Measurements from ENCODE around the gene COL23A1.

COL23A1 gene

DNA sequence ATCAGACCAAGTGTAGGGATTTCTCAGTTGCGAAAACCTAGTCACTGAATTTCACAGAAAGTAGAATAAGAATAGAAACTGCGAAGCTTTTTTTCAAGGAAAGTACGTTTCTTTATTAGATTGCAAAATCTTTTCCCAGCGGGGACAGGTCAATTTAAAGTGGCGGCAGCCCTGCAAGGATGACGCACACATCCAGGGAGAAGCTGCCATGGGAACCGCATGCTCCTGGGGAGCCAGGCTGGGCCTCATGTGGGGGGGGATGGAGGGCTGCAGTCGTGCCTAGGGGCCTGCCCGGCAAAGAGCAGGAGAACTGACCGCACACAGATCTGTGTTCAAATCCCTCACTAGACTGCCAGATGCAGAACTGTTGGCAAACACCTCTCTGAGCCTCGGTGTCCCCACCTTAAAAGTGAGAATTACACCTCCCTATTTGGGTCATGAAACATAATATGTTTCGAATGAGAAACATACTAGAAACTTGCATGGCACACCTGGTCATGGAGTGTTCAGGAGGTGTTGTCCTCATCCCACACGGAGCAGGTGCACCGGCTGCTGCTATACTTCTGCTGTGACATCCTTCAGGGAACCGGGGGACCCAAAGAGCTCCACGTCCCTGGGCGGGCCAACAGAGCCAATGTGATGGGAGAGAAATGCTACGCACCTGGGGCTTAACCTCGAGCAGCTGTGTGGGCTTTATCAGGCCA, 229.8 kb downstream of the COL23A1 start:
- Histone ChIP-seq H3K27ac (replicated peaks; ENCODE audit: low read length) (no peak overlapping the region), H3K23ac (ENCODE audit: low read depth, low read length, poor library complexity) (no peak overlapping the region), H3K9me3 (replicated peaks in 1 of 2; ENCODE audit: control insufficient read depth in 2 of 2, insufficient read depth in 1 of 2, low read depth in 1 of 2, low read length in 2 of 2) (no peaks in the 10 kb centered on the region), H3K27me3 (ENCODE audit: control insufficient read depth in 3 of 3, insufficient read depth in 3 of 3, low read depth in 1 of 3, low read length in 3 of 3) (peaks cover 0 to 3% (median 0%) of the 10 kb centered on the region in 3 experiments), H2BK15ac (ENCODE audit: low read length) (no peak overlapping the region), H3K4me2 (ENCODE audit: insufficient read depth, low read length, poor library complexity, severe bottlenecking) (no peak overlapping the region), H3K4me3 (ENCODE audit: low read length in 2 of 2) (no peak overlapping the region), H3K36me3 (replicated peaks in 1 of 2; ENCODE audit: control insufficient read depth in 2 of 2, insufficient read depth in 2 of 2, low read length in 2 of 2) (no peaks in the 10 kb centered on the region), H3K4ac (ENCODE audit: low read length) (no peak overlapping the region), H3K79me1 (ENCODE audit: low read depth, low read length) (peaks cover 2% of the 10 kb centered on the region), H2AK5ac (ENCODE audit: low read depth, low read length) (no peak overlapping the region), H2AFZ (ENCODE audit: low read length) (no peak overlapping the region), H2BK5ac (ENCODE audit: low read length) (no peak overlapping the region), H2BK120ac (ENCODE audit: low read depth, low read length) (no peak overlapping the region), H3K18ac (ENCODE audit: low read length) (no peak overlapping the region), H4K91ac (ENCODE audit: low read depth, low read length, poor library complexity) (no peak overlapping the region), H2BK12ac (ENCODE audit: low read length) (no peak overlapping the region), H3K14ac (ENCODE audit: low read length) (no peak overlapping the region), H3K4me1 (ENCODE audit: control insufficient read depth in 2 of 2, insufficient read depth in 1 of 2, low read depth in 1 of 2, low read length in 2 of 2) (peaks cover 24 to 42% of the 10 kb centered on the region in 2 donors), H4K8ac (ENCODE audit: low read depth, low read length) (no peak overlapping the region), H3K9ac (ENCODE audit: low read depth, low read length, poor library complexity) (no peak overlapping the region)
- no peak for DNase-seq (ENCODE audit: low spot score)
- WGBS, 2 donors (ENCODE audit: extremely low coverage in 2 of 2, insufficient read length in 2 of 2, insufficient replicate concordance in 1 of 2): no CpG with 5 or more reads among the region's 19 CpGs

DNA sequence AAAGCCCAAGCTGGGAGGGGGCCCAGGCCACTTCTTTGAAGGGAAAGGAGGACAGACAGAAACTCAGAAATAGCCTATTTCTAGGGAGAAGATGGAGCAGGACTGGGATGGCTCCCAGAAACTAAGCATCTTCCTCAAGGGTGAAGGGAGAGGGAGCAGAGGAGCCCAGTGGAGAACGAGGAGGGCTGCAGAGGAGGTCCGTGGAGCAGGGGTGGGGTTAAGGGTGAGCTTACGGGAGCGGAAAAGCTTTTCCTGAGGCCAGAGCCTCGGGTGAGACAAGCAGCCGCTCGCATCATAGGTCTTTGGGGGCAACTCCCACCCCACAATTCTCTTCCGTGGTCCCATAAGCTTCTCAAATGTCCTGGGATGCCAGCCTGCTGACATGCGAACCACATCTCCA, 230.5 kb downstream of the COL23A1 start:
- H2BK15ac ChIP-seq (ENCODE audit: low read length): no peak overlapping the region
- no peaks in the 10 kb centered on the region for H3K9me3 ChIP-seq (replicated peaks in 1 of 2; ENCODE audit: control insufficient read depth in 2 of 2, insufficient read depth in 1 of 2, low read depth in 1 of 2, low read length in 2 of 2)
- no peak overlapping the region for H3K23ac ChIP-seq (ENCODE audit: low read depth, low read length, poor library complexity)
- no peak overlapping the region for H3K4me3 ChIP-seq (ENCODE audit: low read length in 2 of 2)
- DNase-seq (ENCODE audit: low spot score): no peak
- H2BK120ac ChIP-seq (ENCODE audit: low read depth, low read length): no peak overlapping the region
- WGBS, 2 donors (ENCODE audit: extremely low coverage in 2 of 2, insufficient read length in 2 of 2, insufficient replicate concordance in 1 of 2): no CpG with 5 or more reads among the region's 9 CpGs
- no peak overlapping the region for H2AK5ac ChIP-seq (ENCODE audit: low read depth, low read length)
- peaks cover 2% of the 10 kb centered on the region for H3K79me1 ChIP-seq (ENCODE audit: low read depth, low read length)
- no peak overlapping the region for H3K4me2 ChIP-seq (ENCODE audit: insufficient read depth, low read length, poor library complexity, severe bottlenecking)
- H4K8ac ChIP-seq (ENCODE audit: low read depth, low read length): no peak overlapping the region
- H2BK5ac ChIP-seq (ENCODE audit: low read length): no peak overlapping the region
- H3K27ac ChIP-seq (replicated peaks; ENCODE audit: low read length): no peak overlapping the region
- H4K91ac ChIP-seq (ENCODE audit: low read depth, low read length, poor library complexity): no peak overlapping the region
- peaks cover 0 to 3% (median 0%) of the 10 kb centered on the region in 3 experiments for H3K27me3 ChIP-seq (ENCODE audit: control insufficient read depth in 3 of 3, insufficient read depth in 3 of 3, low read depth in 1 of 3, low read length in 3 of 3)
- H3K4me1 ChIP-seq (ENCODE audit: control insufficient read depth in 2 of 2, insufficient read depth in 1 of 2, low read depth in 1 of 2, low read length in 2 of 2): peaks cover 24 to 42% of the 10 kb centered on the region in 2 donors
- no peaks in the 10 kb centered on the region for H3K36me3 ChIP-seq (replicated peaks in 1 of 2; ENCODE audit: control insufficient read depth in 2 of 2, insufficient read depth in 2 of 2, low read length in 2 of 2)
- no peak overlapping the region for H3K4ac ChIP-seq (ENCODE audit: low read length)
- no peak overlapping the region for H3K14ac ChIP-seq (ENCODE audit: low read length)
- H3K9ac ChIP-seq (ENCODE audit: low read depth, low read length, poor library complexity): no peak overlapping the region
- H3K18ac ChIP-seq (ENCODE audit: low read length): peak overlapping the region; percentile 12
- no peak overlapping the region for H2AFZ ChIP-seq (ENCODE audit: low read length)
- no peak overlapping the region for H2BK12ac ChIP-seq (ENCODE audit: low read length)

DNA sequence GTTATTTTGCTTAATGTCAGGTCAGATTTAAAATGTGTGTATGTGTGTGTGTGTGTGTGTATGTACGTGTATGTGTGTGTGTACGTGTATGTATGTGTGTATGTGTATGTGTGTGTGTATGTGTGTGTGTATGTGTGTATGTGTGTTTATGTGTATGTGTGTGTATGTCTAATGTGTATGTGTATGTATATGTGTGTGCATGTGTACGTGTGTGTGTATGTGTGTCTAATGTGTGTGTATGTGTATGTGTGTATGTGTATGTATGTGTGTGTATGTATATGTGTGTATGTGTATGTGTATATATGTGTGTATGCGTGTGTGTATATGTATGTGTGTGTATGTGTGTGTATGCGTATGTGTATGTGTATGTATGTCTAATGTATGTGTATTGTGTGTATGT, 232.5 kb downstream of the COL23A1 start:
- no peak overlapping the region for H3K4me2 ChIP-seq (ENCODE audit: insufficient read depth, low read length, poor library complexity, severe bottlenecking)
- H2BK5ac ChIP-seq (ENCODE audit: low read length): no peak overlapping the region
- H3K27me3 ChIP-seq (ENCODE audit: control insufficient read depth in 3 of 3, insufficient read depth in 3 of 3, low read depth in 1 of 3, low read length in 3 of 3): peaks cover 0 to 3% (median 0%) of the 10 kb centered on the region in 3 experiments
- H3K27ac ChIP-seq (replicated peaks; ENCODE audit: low read length): peak overlapping the region; percentile 61
- peaks cover 2% of the 10 kb centered on the region for H3K79me1 ChIP-seq (ENCODE audit: low read depth, low read length)
- H3K14ac ChIP-seq (ENCODE audit: low read length): no peak overlapping the region
- H3K36me3 ChIP-seq (replicated peaks in 1 of 2; ENCODE audit: control insufficient read depth in 2 of 2, insufficient read depth in 2 of 2, low read length in 2 of 2): no peaks in the 10 kb centered on the region
- no peak overlapping the region for H3K23ac ChIP-seq (ENCODE audit: low read depth, low read length, poor library complexity)
- no peak overlapping the region for H2AFZ ChIP-seq (ENCODE audit: low read length)
- no peak overlapping the region for H3K18ac ChIP-seq (ENCODE audit: low read length)
- H2BK12ac ChIP-seq (ENCODE audit: low read length): no peak overlapping the region
- no peaks in the 10 kb centered on the region for H3K9me3 ChIP-seq (replicated peaks in 1 of 2; ENCODE audit: control insufficient read depth in 2 of 2, insufficient read depth in 1 of 2, low read depth in 1 of 2, low read length in 2 of 2)
- no CpG with 5 or more reads among the region's 5 CpGs for WGBS, 2 donors (ENCODE audit: extremely low coverage in 2 of 2, insufficient read length in 2 of 2, insufficient replicate concordance in 1 of 2)
- H3K4me1 ChIP-seq (ENCODE audit: control insufficient read depth in 2 of 2, insufficient read depth in 1 of 2, low read depth in 1 of 2, low read length in 2 of 2): peaks cover 24 to 45% of the 10 kb centered on the region in 2 donors
- H4K8ac ChIP-seq (ENCODE audit: low read depth, low read length): no peak overlapping the region
- no peak for DNase-seq (ENCODE audit: low spot score)
- no peak overlapping the region for H3K9ac ChIP-seq (ENCODE audit: low read depth, low read length, poor library complexity)
- H3K4ac ChIP-seq (ENCODE audit: low read length): no peak overlapping the region
- H4K91ac ChIP-seq (ENCODE audit: low read depth, low read length, poor library complexity): no peak overlapping the region
- no peak overlapping the region for H2BK120ac ChIP-seq (ENCODE audit: low read depth, low read length)
- no peak overlapping the region for H2AK5ac ChIP-seq (ENCODE audit: low read depth, low read length)
- H3K4me3 ChIP-seq (ENCODE audit: low read length in 2 of 2): no peak overlapping the region
- H2BK15ac ChIP-seq (ENCODE audit: low read length): no peak overlapping the region

DNA sequence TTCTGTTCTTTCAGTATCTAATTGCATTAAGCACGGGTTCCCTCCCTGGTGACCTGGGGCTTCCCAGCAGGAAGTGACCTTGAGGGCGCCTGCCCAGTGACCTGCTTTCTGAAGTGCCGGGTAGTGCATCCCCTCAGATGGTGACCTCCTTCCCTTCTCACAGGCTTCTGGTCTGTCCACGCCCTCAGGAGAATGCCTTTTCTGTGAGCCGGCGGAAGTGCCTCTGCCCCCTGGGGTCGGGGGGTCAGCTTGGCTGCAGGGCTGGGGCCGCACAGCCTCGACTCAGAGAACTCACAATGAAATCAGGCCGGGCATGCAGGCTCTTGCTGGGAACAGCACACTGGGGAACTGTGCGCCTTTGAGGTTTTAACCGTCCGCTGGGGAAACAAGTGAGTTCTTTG, 233.1 kb downstream of the COL23A1 start:
- Histone ChIP-seq H3K4me3 (ENCODE audit: low read length in 2 of 2) (peak overlapping the region in 1 of 2 donors; percentile 38), H4K91ac (ENCODE audit: low read depth, low read length, poor library complexity) (no peak overlapping the region), H3K23ac (ENCODE audit: low read depth, low read length, poor library complexity) (no peak overlapping the region), H3K9ac (ENCODE audit: low read depth, low read length, poor library complexity) (no peak overlapping the region), H3K18ac (ENCODE audit: low read length) (no peak overlapping the region), H2AK5ac (ENCODE audit: low read depth, low read length) (no peak overlapping the region), H3K4me1 (ENCODE audit: control insufficient read depth in 2 of 2, insufficient read depth in 1 of 2, low read depth in 1 of 2, low read length in 2 of 2) (peaks cover 24 to 50% of the 10 kb centered on the region in 2 donors), H2BK120ac (ENCODE audit: low read depth, low read length) (no peak overlapping the region), H3K4ac (ENCODE audit: low read length) (no peak overlapping the region), H3K14ac (ENCODE audit: low read length) (no peak overlapping the region), H2BK12ac (ENCODE audit: low read length) (no peak overlapping the region), H3K27ac (replicated peaks; ENCODE audit: low read length) (peak overlapping the region; percentile 65), H4K8ac (ENCODE audit: low read depth, low read length) (no peak overlapping the region), H3K36me3 (replicated peaks in 1 of 2; ENCODE audit: control insufficient read depth in 2 of 2, insufficient read depth in 2 of 2, low read length in 2 of 2) (no peaks in the 10 kb centered on the region), H2BK15ac (ENCODE audit: low read length) (no peak overlapping the region), H2BK5ac (ENCODE audit: low read length) (no peak overlapping the region), H3K27me3 (ENCODE audit: control insufficient read depth in 3 of 3, insufficient read depth in 3 of 3, low read depth in 1 of 3, low read length in 3 of 3) (peaks cover 0 to 3% (median 0%) of the 10 kb centered on the region in 3 experiments), H2AFZ (ENCODE audit: low read length) (no peak overlapping the region), H3K79me1 (ENCODE audit: low read depth, low read length) (peaks cover 2% of the 10 kb centered on the region), H3K4me2 (ENCODE audit: insufficient read depth, low read length, poor library complexity, severe bottlenecking) (peak overlapping the region; percentile 78), H3K9me3 (replicated peaks in 1 of 2; ENCODE audit: control insufficient read depth in 2 of 2, insufficient read depth in 1 of 2, low read depth in 1 of 2, low read length in 2 of 2) (no peaks in the 10 kb centered on the region)
- no CpG with 5 or more reads among the region's 13 CpGs for WGBS, 2 donors (ENCODE audit: extremely low coverage in 2 of 2, insufficient read length in 2 of 2, insufficient replicate concordance in 1 of 2)
- DNase-seq (ENCODE audit: low spot score): peak; percentile 84

Data from neuronal stem cell (in vitro differentiated cells).